ENCODE results near the gene MTAP.

The MTAP gene

DNA sequence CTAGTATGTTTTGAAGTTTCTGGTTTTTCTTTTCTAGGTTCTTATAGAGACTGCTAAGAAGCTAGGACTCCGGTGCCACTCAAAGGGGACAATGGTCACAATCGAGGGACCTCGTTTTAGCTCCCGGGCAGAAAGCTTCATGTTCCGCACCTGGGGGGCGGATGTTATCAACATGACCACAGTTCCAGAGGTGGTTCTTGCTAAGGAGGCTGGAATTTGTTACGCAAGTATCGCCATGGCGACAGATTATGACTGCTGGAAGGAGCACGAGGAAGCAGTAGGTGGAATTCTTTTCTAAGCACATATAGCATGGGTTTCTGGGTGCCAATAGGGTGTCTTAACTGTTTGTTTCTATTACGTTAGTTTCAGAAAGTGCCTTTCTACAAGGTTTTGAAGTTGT, 52.2 kb downstream of the MTAP start:
- TF ChIP-seq POLR2AphosphoS5 (IDR thresholded peaks at IDR 0.05; ENCODE audit: low read depth, low read length) (no peak), POLR2A (IDR thresholded peaks at IDR 0.05; ENCODE audit: low read depth, low read length) (no peak), TAF1 (IDR thresholded peaks at IDR 0.05; ENCODE audit: borderline replicate concordance, low read depth, low read length) (no peak)
- DNase-seq (ENCODE audit: insufficient read length): no peak
- no peak for FAIRE-seq

DNA sequence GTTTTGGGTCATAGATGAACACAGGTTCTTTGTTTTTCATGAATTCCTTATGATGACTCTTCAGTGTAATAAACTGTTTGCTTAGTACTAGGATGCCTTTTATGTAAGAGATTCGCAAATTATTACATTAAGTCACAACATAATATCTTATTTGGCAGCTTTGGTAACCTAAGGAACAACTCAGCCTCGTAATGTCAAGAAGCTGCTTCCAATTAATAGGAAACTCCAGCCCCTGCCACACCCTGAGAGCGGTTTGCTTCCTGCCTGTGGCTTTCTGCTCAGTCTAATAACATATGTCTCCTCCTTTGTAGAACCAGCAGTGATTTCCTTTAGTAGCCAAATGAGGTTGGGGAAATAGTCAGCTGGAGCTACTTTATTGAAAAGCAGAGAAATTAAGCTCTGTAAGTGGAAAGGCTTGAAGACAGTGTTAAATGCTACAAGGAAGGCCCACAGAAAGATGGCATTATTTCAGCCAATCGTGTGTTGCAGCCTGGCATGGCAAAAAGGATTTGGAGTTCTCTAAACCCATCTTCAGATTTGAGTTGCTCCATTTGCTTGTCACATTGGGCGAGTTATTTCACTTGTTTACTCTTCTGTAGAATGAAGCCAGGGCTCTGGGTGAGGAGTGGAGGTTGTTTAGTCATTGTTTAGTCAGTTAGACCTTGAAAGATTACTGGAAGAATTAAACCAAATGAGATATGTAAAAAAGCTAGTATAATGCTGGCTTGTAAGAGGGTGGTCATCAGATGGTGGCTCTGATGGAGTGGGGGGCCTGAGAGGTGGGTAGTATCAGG, 54.1 kb downstream of the MTAP start:
- no peak for FAIRE-seq
- TF ChIP-seq TAF1 (IDR thresholded peaks at IDR 0.05; ENCODE audit: borderline replicate concordance, low read depth, low read length) (no peak), POLR2AphosphoS5 (IDR thresholded peaks at IDR 0.05; ENCODE audit: low read depth, low read length) (no peak), POLR2A (IDR thresholded peaks at IDR 0.05; ENCODE audit: low read depth, low read length) (no peak)
- no peak for DNase-seq (ENCODE audit: insufficient read length)

DNA sequence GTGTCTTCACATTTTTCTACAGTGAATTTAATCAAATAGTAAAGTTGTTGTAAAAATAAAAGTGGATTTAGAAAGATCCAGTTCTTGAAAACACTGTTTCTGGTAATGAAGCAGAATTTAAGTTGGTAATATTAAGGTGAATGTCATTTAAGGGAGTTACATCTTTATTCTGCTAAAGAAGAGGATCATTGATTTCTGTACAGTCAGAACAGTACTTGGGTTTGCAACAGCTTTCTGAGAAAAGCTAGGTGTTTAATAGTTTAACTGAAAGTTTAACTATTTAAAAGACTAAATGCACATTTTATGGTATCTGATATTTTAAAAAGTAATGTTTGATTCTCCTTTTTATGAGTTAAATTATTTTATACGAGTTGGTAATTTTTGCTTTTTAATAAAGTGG, 60.4 kb downstream of the MTAP start:
- TF ChIP-seq TAF1 (IDR thresholded peaks at IDR 0.05; ENCODE audit: borderline replicate concordance, low read depth, low read length): no peak
- no peak for TF ChIP-seq POLR2A (IDR thresholded peaks at IDR 0.05; ENCODE audit: low read depth, low read length)
- TF ChIP-seq POLR2AphosphoS5 (IDR thresholded peaks at IDR 0.05; ENCODE audit: low read depth, low read length): no peak
- FAIRE-seq (no peak), DNase-seq (ENCODE audit: insufficient read length) (no peak)

DNA sequence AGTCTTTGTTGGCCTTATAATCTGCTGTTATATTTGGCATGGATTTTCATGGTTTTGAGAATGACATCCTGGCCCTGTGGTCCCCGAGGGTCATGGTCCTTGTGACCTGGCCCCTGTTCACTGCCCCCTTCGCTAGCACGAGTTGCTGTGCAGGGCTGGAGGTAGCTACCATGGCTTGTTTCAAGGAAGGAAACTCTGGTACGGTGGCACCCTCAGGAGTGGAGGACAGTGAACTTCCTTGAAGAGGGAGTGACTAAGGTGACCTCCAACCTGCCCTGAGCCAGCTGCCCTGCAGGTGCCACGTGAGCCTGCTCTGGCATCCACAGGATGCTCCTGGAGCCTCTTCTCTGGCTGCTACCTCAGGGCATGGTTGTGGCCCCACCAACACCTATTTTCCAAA, 62.1 kb downstream of the MTAP start:
- DNase-seq (ENCODE audit: insufficient read length) (no peak), FAIRE-seq (no peak)
- TF ChIP-seq TAF1 (IDR thresholded peaks at IDR 0.05; ENCODE audit: borderline replicate concordance, low read depth, low read length): no peak
- TF ChIP-seq POLR2A (IDR thresholded peaks at IDR 0.05; ENCODE audit: low read depth, low read length): no peak
- no peak for TF ChIP-seq POLR2AphosphoS5 (IDR thresholded peaks at IDR 0.05; ENCODE audit: low read depth, low read length)

DNA sequence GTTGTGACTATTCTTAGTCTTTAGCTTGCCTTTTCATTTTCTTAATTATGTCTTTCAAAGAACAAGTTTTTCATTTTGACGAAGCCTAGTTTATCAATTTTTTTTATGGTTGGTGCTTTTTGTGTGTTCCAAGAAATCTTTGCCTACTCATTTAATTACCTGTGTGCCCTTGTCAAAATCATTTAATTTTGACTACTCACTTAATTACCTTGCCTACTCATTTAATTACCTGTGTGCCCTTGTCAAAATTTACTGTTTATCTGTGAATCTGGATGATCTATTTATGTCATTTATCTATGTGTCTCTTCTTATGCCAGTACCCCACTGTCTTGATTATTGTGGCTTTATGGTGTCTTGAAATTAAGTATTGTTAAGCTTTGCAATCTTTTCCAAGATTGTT, 63.9 kb downstream of the MTAP start:
- no peak for TF ChIP-seq POLR2AphosphoS5 (IDR thresholded peaks at IDR 0.05; ENCODE audit: low read depth, low read length)
- no peak for TF ChIP-seq POLR2A (IDR thresholded peaks at IDR 0.05; ENCODE audit: low read depth, low read length)
- no peak for TF ChIP-seq TAF1 (IDR thresholded peaks at IDR 0.05; ENCODE audit: borderline replicate concordance, low read depth, low read length)
- FAIRE-seq (no peak), DNase-seq (ENCODE audit: insufficient read length) (no peak)

DNA sequence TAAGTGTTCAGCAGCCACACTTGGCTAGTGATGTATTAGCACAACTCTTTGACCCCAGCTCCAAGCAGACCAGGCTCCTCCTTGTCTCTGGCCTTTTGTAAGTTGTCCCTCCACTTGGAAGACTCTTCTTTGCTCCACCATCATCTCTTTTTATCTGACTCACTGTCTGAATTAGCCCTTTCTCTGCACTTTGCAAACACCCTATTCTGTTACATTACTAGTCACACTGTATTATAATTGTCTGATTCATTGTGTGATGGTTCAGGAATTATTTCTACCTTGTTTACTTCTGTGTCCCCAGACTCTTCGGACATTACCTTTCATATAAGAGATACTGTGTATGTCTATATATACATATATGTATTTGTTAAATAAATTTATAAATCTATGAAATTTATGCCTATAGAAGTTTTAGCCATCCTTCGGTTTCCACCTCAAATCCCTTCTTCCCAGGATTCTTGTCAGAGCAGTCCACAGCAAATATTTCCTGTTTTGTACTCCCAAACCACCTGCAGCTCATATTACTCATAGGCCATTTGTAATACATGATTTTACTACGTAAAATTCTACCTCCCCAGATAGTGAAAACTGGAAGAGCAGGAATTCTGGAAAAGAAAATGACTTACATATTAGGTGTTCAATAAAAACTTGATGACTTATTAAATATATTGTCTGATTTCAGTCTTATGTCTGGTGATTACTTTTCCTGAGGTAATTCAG, 69.0 kb downstream of the MTAP start:
- FAIRE-seq (no peak), DNase-seq (ENCODE audit: insufficient read length) (no peak)
- no peak for TF ChIP-seq POLR2A (IDR thresholded peaks at IDR 0.05; ENCODE audit: low read depth, low read length)
- no peak for TF ChIP-seq POLR2AphosphoS5 (IDR thresholded peaks at IDR 0.05; ENCODE audit: low read depth, low read length)
- TF ChIP-seq TAF1 (IDR thresholded peaks at IDR 0.05; ENCODE audit: borderline replicate concordance, low read depth, low read length): no peak

DNA sequence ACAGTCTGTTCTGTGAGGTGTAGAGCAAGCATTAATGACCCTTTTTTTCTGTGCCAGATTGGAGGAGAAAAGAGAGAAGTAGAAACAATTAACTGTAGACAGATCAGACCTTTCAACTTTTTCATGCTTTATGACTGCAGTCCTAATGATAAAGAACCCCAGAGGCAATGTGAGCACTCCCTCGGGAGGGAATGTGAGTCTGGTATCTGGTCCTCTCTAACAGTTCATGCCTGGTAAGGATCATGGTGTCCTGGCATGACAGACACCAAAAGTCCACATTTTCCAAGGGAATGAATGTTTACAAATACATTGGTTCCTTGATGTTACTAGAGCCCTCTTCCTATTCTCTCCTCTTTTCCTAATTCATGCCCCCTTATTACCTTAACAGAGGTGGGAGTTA, 70.3 kb downstream of the MTAP start:
- no peak for TF ChIP-seq POLR2A (IDR thresholded peaks at IDR 0.05; ENCODE audit: low read depth, low read length)
- no peak for TF ChIP-seq POLR2AphosphoS5 (IDR thresholded peaks at IDR 0.05; ENCODE audit: low read depth, low read length)
- TF ChIP-seq TAF1 (IDR thresholded peaks at IDR 0.05; ENCODE audit: borderline replicate concordance, low read depth, low read length): no peak
- FAIRE-seq (no peak), DNase-seq (ENCODE audit: insufficient read length) (no peak)

DNA sequence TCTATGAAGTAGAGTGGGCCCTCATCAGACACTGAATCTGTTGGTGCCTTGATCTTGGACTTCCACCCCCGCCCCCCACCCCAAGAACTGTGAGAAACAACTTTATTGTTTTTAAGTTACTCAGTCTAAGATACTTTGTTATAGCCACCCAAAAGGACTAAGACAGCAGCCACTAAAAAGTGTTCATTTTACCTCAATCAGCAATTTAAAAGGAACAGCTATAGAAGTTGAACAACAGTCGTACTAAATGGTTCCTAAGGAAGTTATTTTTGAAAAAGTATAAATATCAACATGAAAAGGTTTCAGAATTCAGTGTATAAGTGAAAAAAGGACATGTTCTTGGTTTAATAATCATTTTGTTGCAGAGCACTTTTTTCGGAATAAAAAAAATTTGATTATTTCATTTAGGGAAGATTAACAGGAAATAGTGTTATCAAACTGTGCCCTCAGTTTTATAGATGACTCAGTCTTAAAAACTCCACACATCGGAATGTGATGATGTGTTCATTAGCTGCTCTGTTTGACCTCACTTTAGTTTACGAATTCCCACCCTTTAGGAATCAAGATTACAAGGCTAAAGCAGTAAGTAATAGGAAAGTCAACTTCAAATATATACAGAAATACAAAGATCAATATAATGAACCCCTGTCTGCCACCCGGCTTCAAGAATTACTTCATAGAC, 71.2 kb downstream of the MTAP start:
- no peak for TF ChIP-seq TAF1 (IDR thresholded peaks at IDR 0.05; ENCODE audit: borderline replicate concordance, low read depth, low read length)
- no peak for TF ChIP-seq POLR2AphosphoS5 (IDR thresholded peaks at IDR 0.05; ENCODE audit: low read depth, low read length)
- FAIRE-seq (no peak), DNase-seq (ENCODE audit: insufficient read length) (no peak)

DNA sequence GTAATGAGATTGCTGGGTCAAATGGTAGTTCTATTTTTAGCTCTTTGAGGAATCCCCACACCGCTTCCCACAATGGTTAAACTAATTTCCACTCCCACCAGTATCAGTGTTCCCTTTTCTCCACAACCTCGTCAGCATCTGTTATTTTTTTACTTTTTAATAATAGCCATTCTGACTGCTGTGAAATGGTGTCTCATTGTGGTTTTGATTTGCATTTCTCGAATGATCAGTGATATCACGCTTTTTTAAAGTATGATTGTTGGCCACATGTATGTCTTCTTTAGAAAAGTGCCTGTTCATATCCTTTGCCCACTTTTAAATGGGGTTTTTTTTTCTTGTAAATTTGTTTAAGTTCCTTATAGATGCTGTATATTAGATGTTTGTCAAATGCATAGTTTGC, 73.5 kb downstream of the MTAP start:
- FAIRE-seq (no peak), DNase-seq (ENCODE audit: insufficient read length) (no peak)
- TF ChIP-seq POLR2AphosphoS5 (IDR thresholded peaks at IDR 0.05; ENCODE audit: low read depth, low read length): no peak
- TF ChIP-seq POLR2A (IDR thresholded peaks at IDR 0.05; ENCODE audit: low read depth, low read length): no peak
- no peak for TF ChIP-seq TAF1 (IDR thresholded peaks at IDR 0.05; ENCODE audit: borderline replicate concordance, low read depth, low read length)

DNA sequence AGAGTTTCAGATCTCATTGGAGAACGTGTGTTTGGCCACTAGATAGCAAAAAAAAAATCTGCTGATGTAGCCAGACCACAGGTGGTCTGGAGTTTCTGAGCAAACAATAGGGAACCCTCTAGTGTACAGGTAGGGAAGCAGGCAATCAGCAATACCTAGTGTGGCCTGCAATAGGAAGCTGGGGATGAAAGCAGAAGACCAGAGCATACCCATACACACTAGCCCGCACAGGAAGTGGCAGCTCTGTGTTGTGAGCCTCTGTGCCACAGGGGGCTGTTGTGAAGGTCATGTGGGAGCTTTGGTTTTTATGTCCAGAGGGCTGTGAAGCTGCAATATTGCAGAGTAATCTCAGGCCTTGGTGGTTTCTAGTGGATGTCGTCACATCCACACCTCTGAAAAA, 81.2 kb downstream of the MTAP start:
- DNase-seq (ENCODE audit: insufficient read length): no peak
- TF ChIP-seq TAF1 (IDR thresholded peaks at IDR 0.05; ENCODE audit: borderline replicate concordance, low read depth, low read length): no peak
- no peak for TF ChIP-seq POLR2AphosphoS5 (IDR thresholded peaks at IDR 0.05; ENCODE audit: low read depth, low read length)
- no peak for TF ChIP-seq POLR2A (IDR thresholded peaks at IDR 0.05; ENCODE audit: low read depth, low read length)
- FAIRE-seq: no peak

DNA sequence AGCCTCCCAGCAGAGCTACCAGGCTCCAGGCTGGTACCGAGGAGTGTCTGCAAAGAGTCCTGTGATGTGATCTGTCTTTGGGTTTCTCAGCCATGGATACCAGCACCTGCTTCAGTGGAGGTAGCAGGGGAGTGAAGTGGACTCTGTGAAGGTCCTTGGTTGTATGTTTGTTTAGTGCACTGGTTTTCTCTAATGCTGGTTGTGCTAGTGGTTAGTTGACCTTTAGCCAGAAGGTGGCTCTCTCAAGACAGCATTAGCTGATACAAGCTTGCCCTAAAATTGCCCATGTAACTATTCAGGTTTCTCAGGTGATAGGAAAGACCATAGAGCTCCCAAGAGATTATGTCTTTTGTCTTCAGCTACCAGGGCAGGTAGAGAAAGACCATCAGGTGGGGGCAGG, 87.2 kb downstream of the MTAP start:
- no peak for FAIRE-seq

More for the DNA sequence above, 87.2 kb downstream of the MTAP start:
- DNase-seq (ENCODE audit: insufficient read length): no peak
- TF ChIP-seq TAF1 (IDR thresholded peaks at IDR 0.05; ENCODE audit: borderline replicate concordance, low read depth, low read length): no peak
- no peak for TF ChIP-seq POLR2A (IDR thresholded peaks at IDR 0.05; ENCODE audit: low read depth, low read length)
- TF ChIP-seq POLR2AphosphoS5 (IDR thresholded peaks at IDR 0.05; ENCODE audit: low read depth, low read length): no peak

All from GM12892 (cell line).